Testis (tissue), 2 donors: ENCODE data around the gene MRPL44.

Source experiments
- POLR2A ChIP-seq: fragments of 450-650 bp; IDR thresholded peaks from one replicate; pipeline ENCODE4 v1.6.1; 2017; ENCODE audit warnings: antibody characterized with exemption, mild to moderate bottlenecking, moderate library complexity
- TF ChIP-seq, protein P1 (sequence below), 3 experiments: fragments of 450-650 bp in 2 of 3; fragments of 200-600 bp in 1 of 3; sonication (generic) in 1 of 3; IDR thresholded peaks; one replicate each; pipeline ENCODE4 v1.5.1; 2016 to 2019; ENCODE audit warnings: antibody characterized with exemption in 3 of 3, mild to moderate bottlenecking in 2 of 3, moderate library complexity in 1 of 3

- TF ChIP-seq, protein P1, sequence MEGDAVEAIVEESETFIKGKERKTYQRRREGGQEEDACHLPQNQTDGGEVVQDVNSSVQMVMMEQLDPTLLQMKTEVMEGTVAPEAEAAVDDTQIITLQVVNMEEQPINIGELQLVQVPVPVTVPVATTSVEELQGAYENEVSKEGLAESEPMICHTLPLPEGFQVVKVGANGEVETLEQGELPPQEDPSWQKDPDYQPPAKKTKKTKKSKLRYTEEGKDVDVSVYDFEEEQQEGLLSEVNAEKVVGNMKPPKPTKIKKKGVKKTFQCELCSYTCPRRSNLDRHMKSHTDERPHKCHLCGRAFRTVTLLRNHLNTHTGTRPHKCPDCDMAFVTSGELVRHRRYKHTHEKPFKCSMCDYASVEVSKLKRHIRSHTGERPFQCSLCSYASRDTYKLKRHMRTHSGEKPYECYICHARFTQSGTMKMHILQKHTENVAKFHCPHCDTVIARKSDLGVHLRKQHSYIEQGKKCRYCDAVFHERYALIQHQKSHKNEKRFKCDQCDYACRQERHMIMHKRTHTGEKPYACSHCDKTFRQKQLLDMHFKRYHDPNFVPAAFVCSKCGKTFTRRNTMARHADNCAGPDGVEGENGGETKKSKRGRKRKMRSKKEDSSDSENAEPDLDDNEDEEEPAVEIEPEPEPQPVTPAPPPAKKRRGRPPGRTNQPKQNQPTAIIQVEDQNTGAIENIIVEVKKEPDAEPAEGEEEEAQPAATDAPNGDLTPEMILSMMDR (IDR thresholded peaks at IDR 0.05) = no peak
- no peak for TF ChIP-seq POLR2A
Observed at GRCh38 chr2:223954401-223954800, 2.9 kb upstream of the MRPL44 start.
